Vagina (tissue), 2 donors: ENCODE results near the gene LDLRAD4.

ENCODE experiments used
- POLR2AphosphoS5 ChIP-seq, 2 donors: sonication (generic); formaldehyde crosslinking; IDR thresholded peaks; one replicate each; pipeline ENCODE4 v1.9.0; 2017; ENCODE audit warnings: antibody characterized with exemption in 2 of 2, mild to moderate bottlenecking in 2 of 2, low read depth in 1 of 2; ENCODE audit not compliant: insufficient read depth in 1 of 2
- TF ChIP-seq, protein P1 (sequence below), 3 experiments: fragments of 450-650 bp in 2 of 3; fragments of 200-600 bp in 1 of 3; sonication (generic) in 1 of 3; IDR thresholded peaks; one replicate each; pipeline ENCODE4 v1.5.1; 2017 to 2019; ENCODE audit warnings: antibody characterized with exemption in 3 of 3, mild to moderate bottlenecking in 2 of 3, moderate library complexity in 2 of 3

DNA sequence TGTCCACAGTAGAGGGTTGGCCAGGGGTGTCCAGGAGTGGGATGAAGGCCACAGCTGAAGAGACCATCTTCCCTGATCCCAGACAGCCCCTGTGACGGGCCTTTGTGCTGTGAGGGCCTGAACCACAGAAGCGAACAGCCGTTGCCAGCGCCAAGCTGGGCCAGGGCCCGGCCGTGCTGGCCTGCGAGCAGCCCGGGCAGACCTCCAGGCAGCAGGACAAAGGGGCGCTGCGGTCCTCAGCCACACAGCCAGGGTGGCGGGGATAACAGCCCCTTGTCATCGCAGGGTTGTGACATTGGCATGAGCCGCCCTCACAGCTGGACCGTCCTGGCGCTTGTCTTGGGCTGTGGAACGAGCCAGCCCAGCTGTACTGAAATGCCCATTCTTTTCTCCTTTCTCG, 346.7 kb downstream of the LDLRAD4 start:
- TF ChIP-seq, protein P1, sequence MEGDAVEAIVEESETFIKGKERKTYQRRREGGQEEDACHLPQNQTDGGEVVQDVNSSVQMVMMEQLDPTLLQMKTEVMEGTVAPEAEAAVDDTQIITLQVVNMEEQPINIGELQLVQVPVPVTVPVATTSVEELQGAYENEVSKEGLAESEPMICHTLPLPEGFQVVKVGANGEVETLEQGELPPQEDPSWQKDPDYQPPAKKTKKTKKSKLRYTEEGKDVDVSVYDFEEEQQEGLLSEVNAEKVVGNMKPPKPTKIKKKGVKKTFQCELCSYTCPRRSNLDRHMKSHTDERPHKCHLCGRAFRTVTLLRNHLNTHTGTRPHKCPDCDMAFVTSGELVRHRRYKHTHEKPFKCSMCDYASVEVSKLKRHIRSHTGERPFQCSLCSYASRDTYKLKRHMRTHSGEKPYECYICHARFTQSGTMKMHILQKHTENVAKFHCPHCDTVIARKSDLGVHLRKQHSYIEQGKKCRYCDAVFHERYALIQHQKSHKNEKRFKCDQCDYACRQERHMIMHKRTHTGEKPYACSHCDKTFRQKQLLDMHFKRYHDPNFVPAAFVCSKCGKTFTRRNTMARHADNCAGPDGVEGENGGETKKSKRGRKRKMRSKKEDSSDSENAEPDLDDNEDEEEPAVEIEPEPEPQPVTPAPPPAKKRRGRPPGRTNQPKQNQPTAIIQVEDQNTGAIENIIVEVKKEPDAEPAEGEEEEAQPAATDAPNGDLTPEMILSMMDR (IDR thresholded peaks at IDR 0.05) = no peak
- TF ChIP-seq POLR2AphosphoS5 (IDR thresholded peaks at IDR 0.05; ENCODE audit: insufficient read depth in 1 of 2, low read depth in 1 of 2) = no peak
